Measurements from ENCODE around the gene PTX3.

PTX3 gene

DNA sequence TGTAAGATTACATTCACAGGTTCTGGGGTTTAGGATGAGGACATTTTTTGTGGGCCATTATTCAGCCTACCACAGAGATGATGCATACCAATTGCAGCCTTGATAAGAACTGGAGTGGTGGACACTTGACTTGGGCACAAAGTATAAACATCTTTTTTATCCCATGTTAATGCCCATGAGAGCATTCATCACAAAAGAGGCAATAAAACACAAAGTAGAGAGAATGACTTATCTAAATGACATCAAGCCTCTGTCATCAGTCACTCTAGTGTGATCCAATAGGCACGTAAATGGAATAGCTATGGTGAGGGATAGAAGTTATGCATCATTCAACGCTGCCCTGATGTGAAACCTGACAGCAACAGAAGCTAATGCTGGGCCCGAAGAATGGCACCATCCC is 40.8 kb downstream of the PTX3 start:
- no peak overlapping the region for H3K4me3 ChIP-seq (replicated peaks in 1 of 2; ENCODE audit: low read depth in 2 of 2, low read length in 2 of 2)
- TF ChIP-seq, protein P1, sequence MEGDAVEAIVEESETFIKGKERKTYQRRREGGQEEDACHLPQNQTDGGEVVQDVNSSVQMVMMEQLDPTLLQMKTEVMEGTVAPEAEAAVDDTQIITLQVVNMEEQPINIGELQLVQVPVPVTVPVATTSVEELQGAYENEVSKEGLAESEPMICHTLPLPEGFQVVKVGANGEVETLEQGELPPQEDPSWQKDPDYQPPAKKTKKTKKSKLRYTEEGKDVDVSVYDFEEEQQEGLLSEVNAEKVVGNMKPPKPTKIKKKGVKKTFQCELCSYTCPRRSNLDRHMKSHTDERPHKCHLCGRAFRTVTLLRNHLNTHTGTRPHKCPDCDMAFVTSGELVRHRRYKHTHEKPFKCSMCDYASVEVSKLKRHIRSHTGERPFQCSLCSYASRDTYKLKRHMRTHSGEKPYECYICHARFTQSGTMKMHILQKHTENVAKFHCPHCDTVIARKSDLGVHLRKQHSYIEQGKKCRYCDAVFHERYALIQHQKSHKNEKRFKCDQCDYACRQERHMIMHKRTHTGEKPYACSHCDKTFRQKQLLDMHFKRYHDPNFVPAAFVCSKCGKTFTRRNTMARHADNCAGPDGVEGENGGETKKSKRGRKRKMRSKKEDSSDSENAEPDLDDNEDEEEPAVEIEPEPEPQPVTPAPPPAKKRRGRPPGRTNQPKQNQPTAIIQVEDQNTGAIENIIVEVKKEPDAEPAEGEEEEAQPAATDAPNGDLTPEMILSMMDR (IDR thresholded peaks at IDR 0.05; ENCODE audit: low read depth, low read length), result no peak
- DNase-seq (ENCODE audit: low read depth in 2 of 2), result peak in 1 of 2 donors; percentile 56

DNA sequence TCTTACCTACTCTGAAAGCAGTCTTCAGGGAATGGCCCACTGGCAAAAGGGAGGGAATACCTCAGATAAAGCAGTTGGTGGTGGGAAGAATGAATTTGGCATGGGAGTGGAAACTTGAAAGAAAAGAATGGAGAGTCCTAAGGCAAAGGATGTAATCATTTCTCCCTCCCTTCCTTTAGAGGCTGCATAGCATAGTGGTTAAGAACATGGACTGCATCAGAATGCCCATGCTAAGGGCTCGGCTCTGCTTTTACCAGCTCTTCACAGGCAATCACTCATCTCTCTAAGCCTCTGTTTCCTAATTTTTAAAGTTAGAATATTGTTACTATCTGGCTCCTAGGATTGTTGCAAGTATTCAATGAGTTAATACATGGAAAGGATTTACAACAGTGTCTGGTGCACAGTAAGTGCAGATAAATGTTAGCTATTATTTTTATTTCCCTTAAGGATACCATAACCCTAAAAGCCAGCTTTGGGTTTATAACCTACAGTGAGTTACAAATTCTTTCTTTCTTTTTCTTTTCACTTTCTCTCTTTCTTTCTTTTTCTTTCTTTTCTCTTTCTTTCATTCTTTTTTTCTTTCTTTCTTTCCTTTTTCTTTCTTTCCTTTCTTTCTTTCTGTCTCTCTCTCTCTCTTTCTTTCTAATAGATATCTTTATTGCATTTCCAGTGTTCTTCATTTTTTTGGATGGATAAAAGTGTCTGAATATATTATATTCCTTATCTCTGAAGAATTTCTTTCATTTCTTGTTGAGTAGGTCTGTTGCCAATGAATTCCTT is 43.0 kb downstream of the PTX3 start:
- H3K4me3 ChIP-seq (replicated peaks in 1 of 2; ENCODE audit: low read depth in 2 of 2, low read length in 2 of 2), result no peak overlapping the region
- no peak for DNase-seq (ENCODE audit: low read depth in 2 of 2)
- TF ChIP-seq, protein P1 (IDR thresholded peaks at IDR 0.05; ENCODE audit: low read depth, low read length), result no peak

DNA sequence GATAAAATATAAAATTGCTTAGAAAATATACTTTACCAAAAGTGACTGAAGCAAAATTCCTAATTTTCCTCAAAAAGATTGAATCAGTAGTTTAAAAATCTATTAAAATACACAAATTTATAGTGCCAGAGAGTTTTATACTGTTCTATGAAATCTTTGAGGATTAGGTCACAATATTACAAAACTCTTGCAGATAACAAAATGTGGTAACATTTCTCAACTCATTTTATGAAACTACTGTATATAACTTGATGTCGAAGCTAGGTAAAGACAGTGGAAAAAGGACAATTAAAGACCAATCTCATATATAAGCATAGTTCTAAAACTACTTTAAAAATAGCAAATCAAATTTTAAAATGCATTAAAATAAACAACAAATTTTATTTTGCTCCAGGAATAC is 50.7 kb downstream of the PTX3 start:
- H3K4me3 ChIP-seq (replicated peaks in 1 of 2; ENCODE audit: low read depth in 2 of 2, low read length in 2 of 2), result no peak overlapping the region
- TF ChIP-seq, protein P1 (IDR thresholded peaks at IDR 0.05; ENCODE audit: low read depth, low read length), result no peak
- peak; percentile 56 to 61 for DNase-seq (ENCODE audit: low read depth in 2 of 2)

DNA sequence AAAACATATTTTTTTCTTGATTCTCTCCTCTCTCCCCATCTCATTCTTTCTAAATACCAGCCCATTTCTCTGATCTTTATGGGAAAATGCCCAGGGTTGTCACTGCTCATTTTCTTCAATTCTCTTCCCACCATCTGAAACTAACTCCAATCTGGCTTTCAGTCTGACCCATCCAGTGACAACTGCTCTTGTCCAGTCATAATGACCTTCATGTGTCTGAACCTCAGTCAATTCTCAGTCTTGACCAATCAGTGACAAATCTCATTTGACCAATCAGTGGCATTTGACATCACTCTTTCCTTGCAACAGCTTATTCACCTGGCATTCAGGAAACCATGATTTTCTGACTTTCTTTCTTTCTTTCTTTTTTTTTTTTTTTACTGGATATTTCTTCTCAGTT is 51.5 kb downstream of the PTX3 start:
- peak in 1 of 2 donors; percentile 36 for DNase-seq (ENCODE audit: low read depth in 2 of 2)
- H3K4me3 ChIP-seq (replicated peaks in 1 of 2; ENCODE audit: low read depth in 2 of 2, low read length in 2 of 2), result no peak overlapping the region
- TF ChIP-seq, protein P1 (IDR thresholded peaks at IDR 0.05; ENCODE audit: low read depth, low read length), result no peak

DNA sequence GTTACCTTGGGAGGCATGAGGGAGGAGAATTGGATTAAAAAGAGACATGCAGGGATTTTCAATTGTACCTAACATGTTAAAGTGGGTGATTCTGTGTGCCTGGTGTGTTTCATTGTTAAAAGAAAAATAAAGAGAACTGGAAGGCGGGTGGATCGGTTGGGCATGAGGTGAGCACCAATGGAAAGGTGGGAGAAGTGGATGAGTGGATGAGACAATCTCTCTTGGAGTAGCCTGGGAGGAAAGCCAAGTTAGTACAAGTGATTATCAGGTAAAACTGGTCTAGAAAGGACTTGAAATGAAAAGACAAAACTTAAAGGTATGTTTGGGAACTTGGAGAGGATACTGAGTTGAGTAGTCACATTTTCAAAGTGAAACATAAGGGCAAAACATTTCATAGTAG is 54.5 kb downstream of the PTX3 start:
- TF ChIP-seq, protein P1 (IDR thresholded peaks at IDR 0.05; ENCODE audit: low read depth, low read length), result no peak
- H3K4me3 ChIP-seq (replicated peaks in 1 of 2; ENCODE audit: low read depth in 2 of 2, low read length in 2 of 2), result no peak overlapping the region
- DNase-seq (ENCODE audit: low read depth in 2 of 2), result no peak
